Trophoblast cell (in vitro differentiated cells and primary cell): ENCODE measurements around the gene TMEM239.

Experiments
- DNase-seq, 2 donors: peaks; one replicate each; pipeline ENCODE4 v3.0.0-alpha.2; 2016
- H2AFZ ChIP-seq: 2 replicates; pipeline ENCODE4 v1.6.1; 2013; ENCODE audit warnings: low read length, moderate library complexity, mild to moderate bottlenecking; ENCODE audit not compliant: insufficient read depth, poor library complexity
- H2AK5ac ChIP-seq: 2 replicates; pipeline ENCODE4 v1.6.1; 2013; ENCODE audit warnings: mild to moderate bottlenecking, low read length
- H2BK120ac ChIP-seq: 2 replicates; pipeline ENCODE4 v1.6.1; 2013; ENCODE audit warnings: low read length, mild to moderate bottlenecking, moderate library complexity; ENCODE audit not compliant: insufficient read depth, poor library complexity
- H2BK12ac ChIP-seq: 2 replicates; pipeline ENCODE4 v1.6.1; 2013; ENCODE audit warnings: mild to moderate bottlenecking, low read length, moderate library complexity
- H2BK5ac ChIP-seq: 2 replicates; pipeline ENCODE4 v1.6.1; 2013; ENCODE audit warnings: low read length, low read depth, moderate library complexity, mild to moderate bottlenecking; ENCODE audit not compliant: poor library complexity
- H3K14ac ChIP-seq: 2 replicates; pipeline ENCODE4 v1.6.1; 2013; ENCODE audit warnings: mild to moderate bottlenecking, low read length
- H3K18ac ChIP-seq: 2 replicates; pipeline ENCODE4 v1.6.1; 2013; ENCODE audit warnings: mild to moderate bottlenecking, low read length
- H3K23ac ChIP-seq: 2 replicates; pipeline ENCODE4 v1.6.1; 2013; ENCODE audit warnings: low read length
- H3K27ac ChIP-seq: 2 replicates; pipeline ENCODE4 v1.5.1; 2013; ENCODE audit warnings: low read depth, mild to moderate bottlenecking, inconsistent platforms, low read length, moderate library complexity
- H3K27me3 ChIP-seq: 2 replicates; pipeline ENCODE4 v1.6.1; 2013; ENCODE audit warnings: inconsistent platforms, mild to moderate bottlenecking, low read length, moderate library complexity; ENCODE audit not compliant: insufficient read depth
- H3K36me3 ChIP-seq, 2 experiments: 1 replicate in 1 of 2; 2 replicates in 1 of 2; pipeline ENCODE4 v1.6.1; 2013; ENCODE audit warnings: low read length in 2 of 2, mild to moderate bottlenecking in 2 of 2, moderate library complexity in 1 of 2; ENCODE audit not compliant: insufficient read depth in 2 of 2, control insufficient read depth in 1 of 2
- H3K4ac ChIP-seq: 2 replicates; pipeline ENCODE4 v1.6.1; 2013; ENCODE audit warnings: low read depth, mild to moderate bottlenecking, low read length, moderate library complexity
- H3K4me1 ChIP-seq, 2 experiments: 1 replicate in 1 of 2; 2 replicates in 1 of 2; pipeline ENCODE4 v1.6.1; 2013; ENCODE audit warnings: low read length in 2 of 2, mild to moderate bottlenecking in 2 of 2, moderate library complexity in 1 of 2; ENCODE audit not compliant: insufficient read depth in 2 of 2, control insufficient read depth in 1 of 2
- H3K4me2 ChIP-seq: 2 replicates; pipeline ENCODE4 v1.6.1; 2013; ENCODE audit warnings: inconsistent platforms, mild to moderate bottlenecking, low read length, moderate library complexity
- H3K4me3 ChIP-seq: 2 replicates; pipeline ENCODE4 v1.5.1; 2013; ENCODE audit warnings: mild to moderate bottlenecking, low read depth, low read length, inconsistent platforms
- H3K79me1 ChIP-seq: one replicate; pipeline ENCODE4 v1.6.1; 2013; ENCODE audit warnings: low read length
- H3K79me2 ChIP-seq: 2 replicates; pipeline ENCODE4 v1.6.1; 2013; ENCODE audit warnings: low read length, mild to moderate bottlenecking; ENCODE audit not compliant: control insufficient read depth, insufficient read depth, poor library complexity
- H3K9ac ChIP-seq: 2 replicates; pipeline ENCODE4 v1.6.1; 2013; ENCODE audit warnings: mild to moderate bottlenecking, low read length
- H3K9me3 ChIP-seq: 2 replicates; pipeline ENCODE4 v1.6.1; 2013; ENCODE audit warnings: low read depth, mild to moderate bottlenecking, control low read depth, inconsistent platforms, low read length; ENCODE audit not compliant: insufficient read depth
- H4K12ac ChIP-seq: 2 replicates; pipeline ENCODE4 v1.6.1; 2013; ENCODE audit warnings: low read depth, mild to moderate bottlenecking, low read length, moderate library complexity
- H4K8ac ChIP-seq: 2 replicates; pipeline ENCODE4 v1.6.1; 2013; ENCODE audit warnings: low read depth, mild to moderate bottlenecking, low read length, moderate library complexity
- H4K91ac ChIP-seq: one replicate; pipeline ENCODE4 v1.6.1; 2013; ENCODE audit warnings: low read depth, mild to moderate bottlenecking, low read length, moderate library complexity
- WGBS: extraction: QIAGEN DNeasy Blood & Tissue Kit; methylation state at CpG from one replicate; pipeline ENCODE4 v1.1.7; 2013; ENCODE audit warnings: missing lambda C conversion rate; ENCODE audit not compliant: insufficient read length, insufficient coverage; ENCODE audit errors: extremely low coverage; 5-methylcytosine and 5-hydroxymethylcytosine counted together

Gene TMEM239

DNA sequence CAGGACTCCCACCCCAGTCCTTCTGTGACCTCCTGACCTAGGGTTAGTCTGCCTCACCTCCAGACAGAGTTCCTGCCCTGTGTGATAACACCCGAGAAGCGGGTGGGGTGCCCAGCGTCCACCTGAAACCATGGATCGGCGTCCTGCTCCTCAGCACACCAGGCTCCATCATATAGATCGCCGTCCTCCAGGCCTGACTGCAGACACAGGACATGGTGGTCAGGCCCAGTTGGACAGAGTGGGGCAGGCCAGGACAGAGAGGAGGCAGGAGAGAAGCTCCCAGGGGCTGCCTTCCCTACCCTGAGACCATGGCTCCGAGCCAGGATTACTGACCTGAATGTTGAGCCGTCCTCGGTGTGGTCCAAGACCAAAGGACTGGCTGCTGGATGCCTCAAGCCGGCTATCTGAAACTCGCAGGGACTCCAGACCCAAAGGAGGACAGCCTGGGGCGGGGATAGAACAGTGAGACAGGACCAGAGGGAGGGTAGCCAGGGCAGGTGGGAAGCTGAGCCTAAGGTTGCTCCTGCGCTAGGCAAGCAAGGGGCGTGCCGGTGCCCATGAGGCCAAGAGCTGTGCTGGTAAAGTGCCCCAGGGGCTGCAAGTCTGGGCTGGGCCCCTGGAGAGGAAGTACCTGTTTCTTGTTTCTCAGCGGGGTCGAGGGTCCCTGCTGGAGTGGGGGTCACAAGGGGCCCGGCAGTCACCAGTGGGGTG, 17.9 kb upstream of the TMEM239 start:
- Histone ChIP-seq H3K23ac (no peak overlapping the region), H3K27me3 (peaks cover 20% of the 10 kb centered on the region), H4K91ac (no peak overlapping the region), H3K4me2 (no peak overlapping the region), H3K79me2 (peaks cover 3% of the 10 kb centered on the region), H2BK12ac (no peak overlapping the region), H3K14ac (no peak overlapping the region), H3K9me3 (peaks cover 4% of the 10 kb centered on the region), H4K8ac (no peak overlapping the region), H2AK5ac (no peak overlapping the region), H3K4me3 (no peak overlapping the region), H2BK120ac (no peak overlapping the region), H2BK5ac (no peak overlapping the region), H3K79me1 (no peaks in the 10 kb centered on the region), H3K27ac (no peak overlapping the region), H4K12ac (no peak overlapping the region), H2AFZ (no peak overlapping the region), H3K18ac (no peak overlapping the region), H3K36me3 (peaks cover 24 to 30% of the 10 kb centered on the region in 2 experiments), H3K4me1 (peaks cover 4 to 7% of the 10 kb centered on the region in 2 experiments), H3K4ac (no peak overlapping the region), H3K9ac (no peak overlapping the region)
- no peak for DNase-seq
- no CpG with 5 or more reads among the region's 19 CpGs for WGBS

DNA sequence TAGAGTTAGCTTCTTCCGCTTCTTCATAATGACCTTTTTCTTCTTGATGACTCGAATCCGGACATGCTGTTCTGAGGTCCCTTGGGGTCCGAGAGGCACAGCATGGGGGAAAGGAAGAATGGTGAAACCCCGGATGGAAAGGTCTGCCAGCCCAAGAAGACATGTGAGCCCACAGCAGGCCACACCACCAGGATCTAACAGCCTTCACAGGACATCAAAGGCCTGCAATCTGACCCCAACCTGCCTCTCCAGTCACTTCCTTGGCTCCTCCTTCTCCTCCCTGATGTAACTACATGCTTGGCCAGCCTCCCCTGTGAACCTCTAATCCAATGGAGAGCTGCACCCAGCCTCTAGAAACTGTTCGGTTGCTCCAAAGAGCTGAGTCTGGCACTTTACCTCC, 17.4 kb upstream of the TMEM239 start:
- Histone ChIP-seq H3K9ac (no peak overlapping the region), H3K27ac (no peak overlapping the region), H3K14ac (no peak overlapping the region), H2BK5ac (no peak overlapping the region), H2BK120ac (no peak overlapping the region), H2BK12ac (no peak overlapping the region), H3K9me3 (peaks cover 4% of the 10 kb centered on the region), H3K79me1 (no peaks in the 10 kb centered on the region), H2AFZ (no peak overlapping the region), H3K18ac (no peak overlapping the region), H4K8ac (no peak overlapping the region), H3K79me2 (peaks cover 3% of the 10 kb centered on the region), H3K4me3 (no peak overlapping the region), H2AK5ac (no peak overlapping the region), H3K23ac (no peak overlapping the region), H3K27me3 (peaks cover 24% of the 10 kb centered on the region), H4K12ac (no peak overlapping the region), H3K4me2 (no peak overlapping the region), H3K4ac (no peak overlapping the region), H4K91ac (no peak overlapping the region), H3K4me1 (peaks cover 4 to 7% of the 10 kb centered on the region in 2 experiments), H3K36me3 (peaks cover 24 to 30% of the 10 kb centered on the region in 2 experiments)
- WGBS: no CpG with 5 or more reads among the region's 6 CpGs
- no peak for DNase-seq

GRCh38 chr20:2799271-2799670, 16.9 kb upstream of the TMEM239 start:
- no peak overlapping the region for H3K4me3 ChIP-seq
- no peak overlapping the region for H4K12ac ChIP-seq
- peaks cover 4 to 7% of the 10 kb centered on the region in 2 experiments for H3K4me1 ChIP-seq
- no peak overlapping the region for H3K4ac ChIP-seq
- H2BK5ac ChIP-seq: no peak overlapping the region
- H3K9ac ChIP-seq: no peak overlapping the region
- no peak overlapping the region for H3K14ac ChIP-seq
- H3K23ac ChIP-seq: no peak overlapping the region
- peaks cover 3% of the 10 kb centered on the region for H3K79me2 ChIP-seq
- peak overlapping the region; percentile 66 for H3K4me2 ChIP-seq
- no peak overlapping the region for H2AFZ ChIP-seq
- no peak overlapping the region for H2AK5ac ChIP-seq
- H3K36me3 ChIP-seq: peaks cover 24 to 30% of the 10 kb centered on the region in 2 experiments
- no peaks in the 10 kb centered on the region for H3K79me1 ChIP-seq
- H3K27me3 ChIP-seq: peaks cover 26% of the 10 kb centered on the region
- H3K18ac ChIP-seq: no peak overlapping the region
- H2BK12ac ChIP-seq: no peak overlapping the region
- no CpG with 5 or more reads among the region's 9 CpGs for WGBS
- no peak overlapping the region for H3K27ac ChIP-seq
- DNase-seq: no peak
- no peak overlapping the region for H2BK120ac ChIP-seq
- H4K8ac ChIP-seq: no peak overlapping the region
- no peak overlapping the region for H4K91ac ChIP-seq
- peaks cover 4% of the 10 kb centered on the region for H3K9me3 ChIP-seq

DNA sequence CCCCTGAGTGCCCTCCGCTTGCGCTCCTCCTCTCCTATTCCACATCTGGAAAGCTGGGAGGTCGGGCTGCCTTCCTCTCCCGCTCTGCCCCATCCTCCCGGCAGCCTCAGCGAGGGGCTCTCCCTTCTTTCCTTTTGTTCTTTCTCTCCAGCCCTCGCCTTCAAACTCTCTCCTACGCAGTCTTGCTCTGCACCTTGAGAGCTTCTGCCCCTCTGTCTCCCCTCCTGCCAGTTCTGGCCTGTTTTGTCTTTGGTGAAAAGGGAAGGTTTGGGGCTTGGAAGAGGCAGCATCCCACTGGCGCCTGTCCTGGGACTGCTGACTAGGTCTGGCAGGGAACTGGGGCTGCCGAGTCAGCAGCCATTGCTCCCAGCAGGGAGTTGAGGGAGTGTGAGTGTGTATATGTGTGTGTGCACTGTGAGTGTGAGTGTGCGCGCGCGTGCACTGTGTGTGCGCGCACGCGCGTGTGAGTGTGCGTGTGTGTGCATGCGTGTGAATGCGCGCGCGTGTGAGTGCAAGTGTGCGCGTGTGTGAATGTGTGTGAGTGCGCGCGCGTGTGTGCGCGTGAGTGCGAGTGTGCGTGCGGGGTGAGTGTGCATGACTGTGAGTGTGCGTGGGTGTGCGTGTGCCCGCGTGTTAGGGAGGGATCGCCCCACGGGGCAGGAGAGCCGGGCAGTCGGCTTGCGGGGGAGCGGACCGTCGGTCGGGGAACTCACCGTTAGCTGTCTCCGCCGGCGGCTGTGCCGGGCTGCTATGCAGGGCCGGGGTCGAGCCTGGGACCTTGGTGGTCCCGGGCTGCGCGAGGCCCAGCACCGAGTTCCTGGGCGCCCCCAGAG, 16.3 kb upstream of the TMEM239 start:
- no peak overlapping the region for H2AK5ac ChIP-seq
- H4K12ac ChIP-seq: peak overlapping the region; percentile 20
- no peak for DNase-seq
- peak overlapping the region; percentile 67 for H3K14ac ChIP-seq
- no peak overlapping the region for H3K23ac ChIP-seq
- H2AFZ ChIP-seq: peak overlapping the region; percentile 67
- peaks cover 33% of the 10 kb centered on the region for H3K27me3 ChIP-seq
- peaks cover 4% of the 10 kb centered on the region for H3K9me3 ChIP-seq
- peak overlapping the region; percentile 44 for H3K18ac ChIP-seq
- H3K4ac ChIP-seq: no peak overlapping the region
- no peak overlapping the region for H3K27ac ChIP-seq
- no peak overlapping the region for H4K91ac ChIP-seq
- no peaks in the 10 kb centered on the region for H3K79me1 ChIP-seq
- WGBS: no CpG with 5 or more reads among the region's 61 CpGs
- H3K9ac ChIP-seq: peak overlapping the region; percentile 38
- no peak overlapping the region for H2BK12ac ChIP-seq
- H3K4me3 ChIP-seq: peak overlapping the region; percentile 79
- peaks cover 3% of the 10 kb centered on the region for H3K79me2 ChIP-seq
- H3K36me3 ChIP-seq: peaks cover 24 to 30% of the 10 kb centered on the region in 2 experiments
- peaks cover 4 to 8% of the 10 kb centered on the region in 2 experiments for H3K4me1 ChIP-seq
- H3K4me2 ChIP-seq: peak overlapping the region; percentile 66
- H2BK5ac ChIP-seq: no peak overlapping the region
- H4K8ac ChIP-seq: peak overlapping the region; percentile 44
- no peak overlapping the region for H2BK120ac ChIP-seq
